NB4 (cell line): ENCODE results near the gene NFIB.

Experiments
- DNase-seq: peaks from one replicate; pipeline ENCODE4 v3.0.0; 2010; ENCODE audit warnings: low read depth
- H3K4me3 ChIP-seq: one replicate; pipeline ENCODE4 v1.5.1; 2011; ENCODE audit warnings: mild to moderate bottlenecking, low read depth, low read length, moderate library complexity
- MYC ChIP-seq: IDR thresholded peaks from 2 replicates; pipeline ENCODE4 v1.6.1; 2011; ENCODE audit warnings: low read depth, low read length
- POLR2A ChIP-seq: IDR thresholded peaks from 2 replicates; pipeline ENCODE4 v1.6.1; 2011; ENCODE audit warnings: mild to moderate bottlenecking; ENCODE audit not compliant: insufficient read length; ENCODE audit errors: extremely low read depth
- TF ChIP-seq, protein P1 (sequence below): IDR thresholded peaks from one replicate; pipeline ENCODE4 v1.5.1; 2012; ENCODE audit warnings: low read depth, low read length
- TF ChIP-seq, protein P2 (sequence below): IDR thresholded peaks from 2 replicates; pipeline ENCODE4 v1.6.1; 2011; ENCODE audit warnings: low read depth, low read length

Gene NFIB

DNA sequence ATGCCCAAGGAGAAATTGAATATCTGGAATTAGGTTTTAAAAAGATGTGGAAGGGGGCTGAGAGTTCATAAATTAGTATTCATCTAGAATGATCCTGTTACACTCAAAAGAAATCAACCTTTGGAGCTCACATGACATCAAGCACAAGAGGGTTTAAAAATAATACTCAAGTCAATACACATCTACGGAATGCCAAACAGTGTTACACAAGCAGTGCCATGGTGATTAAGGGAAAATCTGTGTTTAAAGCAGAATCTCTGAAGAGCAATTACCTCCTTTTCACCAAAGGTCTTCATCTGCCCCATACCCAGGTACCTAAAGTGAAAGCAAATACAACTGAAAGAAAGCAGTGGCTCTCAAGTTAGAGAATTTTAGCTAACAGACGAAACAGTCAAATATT, 261.6 kb downstream of the NFIB start:
- TF ChIP-seq POLR2A = no peak
- TF ChIP-seq MYC = no peak
- TF ChIP-seq, protein P1, sequence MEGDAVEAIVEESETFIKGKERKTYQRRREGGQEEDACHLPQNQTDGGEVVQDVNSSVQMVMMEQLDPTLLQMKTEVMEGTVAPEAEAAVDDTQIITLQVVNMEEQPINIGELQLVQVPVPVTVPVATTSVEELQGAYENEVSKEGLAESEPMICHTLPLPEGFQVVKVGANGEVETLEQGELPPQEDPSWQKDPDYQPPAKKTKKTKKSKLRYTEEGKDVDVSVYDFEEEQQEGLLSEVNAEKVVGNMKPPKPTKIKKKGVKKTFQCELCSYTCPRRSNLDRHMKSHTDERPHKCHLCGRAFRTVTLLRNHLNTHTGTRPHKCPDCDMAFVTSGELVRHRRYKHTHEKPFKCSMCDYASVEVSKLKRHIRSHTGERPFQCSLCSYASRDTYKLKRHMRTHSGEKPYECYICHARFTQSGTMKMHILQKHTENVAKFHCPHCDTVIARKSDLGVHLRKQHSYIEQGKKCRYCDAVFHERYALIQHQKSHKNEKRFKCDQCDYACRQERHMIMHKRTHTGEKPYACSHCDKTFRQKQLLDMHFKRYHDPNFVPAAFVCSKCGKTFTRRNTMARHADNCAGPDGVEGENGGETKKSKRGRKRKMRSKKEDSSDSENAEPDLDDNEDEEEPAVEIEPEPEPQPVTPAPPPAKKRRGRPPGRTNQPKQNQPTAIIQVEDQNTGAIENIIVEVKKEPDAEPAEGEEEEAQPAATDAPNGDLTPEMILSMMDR = no peak
- TF ChIP-seq, protein P2, sequence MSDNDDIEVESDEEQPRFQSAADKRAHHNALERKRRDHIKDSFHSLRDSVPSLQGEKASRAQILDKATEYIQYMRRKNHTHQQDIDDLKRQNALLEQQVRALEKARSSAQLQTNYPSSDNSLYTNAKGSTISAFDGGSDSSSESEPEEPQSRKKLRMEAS = no peak
- no peak overlapping the region for H3K4me3 ChIP-seq
- DNase-seq = no peak

DNA sequence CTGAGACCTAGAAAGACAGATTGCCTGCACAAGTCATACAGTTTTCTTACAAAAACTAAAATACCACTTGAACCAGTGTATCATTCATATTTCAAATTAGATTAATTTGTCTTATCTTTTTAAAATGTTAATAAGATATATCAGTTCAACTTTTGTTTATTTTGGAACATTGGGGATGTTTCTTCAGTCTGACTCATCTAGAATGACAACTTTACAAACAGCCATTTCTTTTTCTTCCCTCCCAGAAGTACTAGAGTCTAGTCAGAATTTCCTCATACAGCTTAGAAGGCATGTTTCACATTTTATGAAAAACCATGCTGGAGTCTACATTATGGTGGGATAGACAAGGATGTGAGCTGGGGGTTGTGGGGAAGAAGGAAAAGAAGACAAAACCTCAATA, 262.5 kb downstream of the NFIB start:
- DNase-seq = no peak
- TF ChIP-seq POLR2A (no peak), MYC (no peak)
- TF ChIP-seq, protein P2 = no peak
- TF ChIP-seq, protein P1 = no peak

DNA sequence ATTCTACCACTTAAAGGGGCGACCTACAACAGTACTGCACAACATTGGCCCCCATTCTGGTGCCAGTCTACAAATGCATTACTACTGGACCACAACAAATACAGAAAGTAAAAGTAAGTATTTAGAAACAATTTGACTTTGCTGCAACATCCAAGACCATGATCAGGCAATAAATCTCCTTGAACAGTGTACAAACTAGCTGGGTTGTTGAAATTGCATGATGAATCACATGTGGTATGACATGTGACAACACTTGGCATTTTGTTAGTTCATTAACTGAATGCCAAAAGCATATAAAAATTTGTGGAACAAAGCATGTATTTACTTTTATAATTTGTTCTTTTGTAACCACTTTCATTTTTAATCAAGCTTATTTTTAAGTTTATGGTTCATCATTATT, 270.5 kb downstream of the NFIB start:
- DNase-seq = no peak
- TF ChIP-seq MYC = no peak
- no peak for TF ChIP-seq POLR2A
- TF ChIP-seq, protein P2 = no peak
- TF ChIP-seq, protein P1 = no peak
- H3K4me3 ChIP-seq = no peak overlapping the region

More for the DNA sequence above, 262.5 kb downstream of the NFIB start:
- H3K4me3 ChIP-seq = no peak overlapping the region

DNA sequence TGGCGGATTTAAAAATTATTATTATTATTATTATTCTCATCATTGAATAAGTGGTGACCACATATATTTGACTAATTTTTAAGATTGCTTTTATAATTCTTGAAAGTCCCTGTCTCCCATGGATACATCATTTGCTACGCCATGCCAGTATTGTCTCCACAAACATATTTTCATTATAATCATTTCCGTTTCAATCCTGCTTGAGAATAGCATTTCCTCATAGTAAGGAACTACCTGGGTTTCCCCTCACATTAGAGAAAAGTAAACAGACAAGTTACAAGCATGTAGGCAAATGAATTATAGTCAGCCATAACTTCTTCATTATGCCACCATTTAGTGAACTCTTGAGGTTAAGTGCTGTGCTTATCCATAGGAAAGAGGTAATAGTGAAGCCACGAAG, 276.6 kb downstream of the NFIB start:
- no peak overlapping the region for H3K4me3 ChIP-seq
- DNase-seq = no peak
- TF ChIP-seq POLR2A = no peak
- TF ChIP-seq, protein P1 = no peak
- TF ChIP-seq, protein P2 = no peak

DNA sequence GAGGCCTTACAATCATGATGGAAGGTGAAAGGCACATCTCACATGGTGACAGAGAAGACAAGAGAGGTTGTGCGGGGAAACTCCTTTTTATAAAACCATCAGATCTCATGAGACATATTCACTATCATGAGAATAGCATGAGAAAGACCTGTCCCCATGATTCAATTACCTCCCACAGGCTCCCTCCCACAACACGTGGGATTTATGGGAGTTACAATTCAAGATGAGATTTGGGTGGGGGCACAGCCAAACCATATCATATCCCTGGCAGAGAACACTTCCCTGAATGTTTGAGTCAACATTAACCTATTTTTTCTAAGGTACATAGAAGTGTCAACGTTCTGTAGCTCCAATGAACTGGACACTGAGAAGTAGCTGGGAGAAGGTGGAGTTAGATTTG, 280.9 kb downstream of the NFIB start:
- no peak for DNase-seq
- H3K4me3 ChIP-seq = no peak overlapping the region
- TF ChIP-seq, protein P1 = no peak
- TF ChIP-seq POLR2A = no peak
- TF ChIP-seq, protein P2 = no peak
- TF ChIP-seq MYC = no peak
